GM12878 (cell line): ENCODE data around the gene GNAI2. TPM values are rescaled to one million over a fixed set of nuclear protein-coding genes. Genes with fewer than 3 reads are reported as not detected.

Source experiments
- ATAC-seq: fragments of 200-7000 bp; cut with Tn5 transposase; 3 replicates; pipeline ENCODE4 v1.9.1; 2020; ENCODE audit warnings: mild to moderate bottlenecking, moderate library complexity
- BruUV-seq: library from RNA; stranded (reverse); fragments of 400-500 nt; replicated peaks from 2 replicates; lab custom pipeline; 2021; lab: Mats Ljungman, UMichigan
- CTCF ChIA-PET: fragments of 300-600 bp; sonication (Branson Sonifier 250); formaldehyde crosslinking; extraction: SDS; loops from one replicate; lab custom pipeline; 2021; ENCODE audit warnings: inconsistent platforms; lab: Yijun Ruan, JAX
- POLR2A ChIA-PET: fragments of 350-600 bp; formaldehyde crosslinking; extraction: SDS; loops from one replicate; lab custom pipeline; 2021; ENCODE audit warnings: inconsistent platforms; lab: Charles Lee
- RAD21 ChIA-PET: fragments of 300-600 bp; sonication (Branson Sonifier 250); formaldehyde crosslinking; loops from one replicate; lab custom pipeline; 2023; ENCODE audit warnings: antibody characterized with exemption; ENCODE audit not compliant: unreplicated experiment; lab: Charles Lee
- SMC1A ChIA-PET: fragments of 300-600 bp; sonication (Branson Sonifier 250); formaldehyde crosslinking; loops from one replicate; lab custom pipeline; 2023; ENCODE audit not compliant: unreplicated experiment, uncharacterized antibody; lab: Charles Lee
- DNase-seq: peaks from one replicate; pipeline ENCODE4 v3.0.0-alpha.2; 2011; ENCODE audit warnings: low read depth, low spot score
- FAIRE-seq: peaks from 3 replicates; lab custom pipeline; 2011; peaks lifted over from hg19 to GRCh38; lab: Jason Lieb, UNC
- H2AFZ ChIP-seq: 2 replicates; pipeline ENCODE4 v1.6.0; 2011; ENCODE audit warnings: low read depth, low read length, control low read depth; ENCODE audit not compliant: control insufficient read depth
- H3K27ac ChIP-seq: 2 replicates; pipeline ENCODE4 v1.5.1; 2011; ENCODE audit warnings: control low read depth; ENCODE audit not compliant: control insufficient read depth, insufficient read depth
- H3K27me3 ChIP-seq, 2 experiments: replicated peaks in 1 of 2; 2 replicates each; pipeline versions ENCODE4 v1.6.0 to v1.6.1; 2011; ENCODE audit warnings: low read length in 1 of 2; ENCODE audit not compliant: control insufficient read depth in 2 of 2, insufficient read depth in 2 of 2
- H3K36me3 ChIP-seq, 2 experiments: 2 replicates each; pipeline ENCODE4 v1.5.1; 2011; ENCODE audit warnings: low read length in 1 of 2; ENCODE audit not compliant: control insufficient read depth in 2 of 2, insufficient read depth in 2 of 2
- H3K4me1 ChIP-seq: 2 replicates; pipeline ENCODE4 v1.6.1; 2011; ENCODE audit warnings: mild to moderate bottlenecking, low read length, moderate library complexity, mixed read lengths; ENCODE audit not compliant: control insufficient read depth, insufficient read depth
- H3K4me2 ChIP-seq: 2 replicates; pipeline ENCODE4 v1.6.0; 2011; ENCODE audit warnings: control low read depth; ENCODE audit not compliant: control insufficient read depth, insufficient read depth
- H3K4me3 ChIP-seq: fragments of 200-600 bp; sonication (generic); 2 replicates; pipeline ENCODE4 v1.5.1; 2016
- H3K79me2 ChIP-seq: 2 replicates; pipeline ENCODE4 v1.6.0; 2011; ENCODE audit warnings: low read length; ENCODE audit not compliant: control insufficient read depth, insufficient read depth
- H3K9ac ChIP-seq: 2 replicates; pipeline ENCODE4 v1.8.0; 2011; ENCODE audit warnings: low read length, control low read depth, mixed read lengths; ENCODE audit not compliant: control insufficient read depth, insufficient read depth
- H3K9me3 ChIP-seq: replicated peaks from 3 replicates; pipeline ENCODE4 v1.5.1; 2011; ENCODE audit warnings: mild to moderate bottlenecking, low read length; ENCODE audit not compliant: control insufficient read depth, insufficient read depth
- H4K20me1 ChIP-seq: 2 replicates; pipeline ENCODE4 v1.6.0; 2011; ENCODE audit not compliant: control insufficient read depth, insufficient read depth
- HDAC2 ChIP-seq: fragments of 200-600 bp; sonication (generic); IDR thresholded peaks from 2 replicates; pipeline ENCODE4 v1.6.1; 2017
- HDGF ChIP-seq: fragments of 450-650 bp; IDR thresholded peaks from 2 replicates; pipeline ENCODE4 v1.6.1; 2016; ENCODE audit warnings: antibody characterized with exemption
- IKZF1 ChIP-seq: fragments of 450-650 bp; conservative IDR thresholded peaks from 2 replicates; pipeline ENCODE4 v1.6.1; 2017; ENCODE audit warnings: antibody characterized with exemption, mild to moderate bottlenecking
- SMAD5 ChIP-seq: IDR thresholded peaks from 2 replicates; pipeline ENCODE4 v1.6.1; 2016; ENCODE audit warnings: antibody characterized with exemption, low read depth
- SRF ChIP-seq, 2 experiments: IDR thresholded peaks; 2 replicates each; pipeline ENCODE4 v1.6.1; 2011; ENCODE audit warnings: low read depth in 2 of 2, low read length in 2 of 2, mild to moderate bottlenecking in 1 of 2, moderate library complexity in 1 of 2
- WGBS: methylation state at CpG from one replicate; pipeline ENCODE4 v1.1.6; 2016; ENCODE audit warnings: low lambda C conversion rate; ENCODE audit not compliant: insufficient replicate concordance, insufficient coverage; ENCODE audit errors: missing lambda C conversion rate; 5-methylcytosine and 5-hydroxymethylcytosine counted together
- in situ Hi-C: fragments of 300-500 bp; cut with MboI; formaldehyde crosslinking; loops from 9 replicates; pipeline ENCODE4 v1.14.3; 2018; ENCODE audit warnings: mixed read lengths
- intact Hi-C: fragments of 100-400 bp; cut with micrococcal nuclease; formaldehyde crosslinking; loops from one replicate; pipeline ENCODE4 v1.14.2; 2022; ENCODE audit not compliant: unreplicated experiment
- polyA plus RNA-seq, 11 experiments: library from polyadenylated mRNA; depleted of rRNA in 4 of 11; unstranded in 6 of 11; stranded (reverse) in 5 of 11; fragments of >200 nt; fragmentation: Nextera tagmentation in 4 of 11; fragmentation: Illumina TruSeq in 1 of 11; extraction: Ambion mirVana in 4 of 11; extraction: Trizol in 1 of 11; gene quantifications; 1 replicate in 1 of 11; 2 replicates in 10 of 11; pipeline versions ENCODE4 v1.2.1 to v1.2.3, GENCODE V29; 2011 to 2016; ENCODE audit warnings: inconsistent platforms in 2 of 11, missing spikeins in 2 of 11, low read depth in 1 of 11
- total RNA-seq, 4 experiments: library from RNA; depleted of rRNA in 3 of 4; stranded (reverse); fragments of >200 nt in 3 of 4; fragmentation: Illumina TruSeq in 1 of 4; extraction: Trizol in 1 of 4; gene quantifications; 2 replicates each; pipeline versions ENCODE4 v1.2.1 to v1.2.3, GENCODE V29; 2013 to 2021
- TF ChIP-seq, protein P1 (sequence below): fragments of 450-650 bp; IDR thresholded peaks from 2 replicates; pipeline ENCODE4 v1.6.1; 2016; ENCODE audit warnings: mild to moderate bottlenecking, moderate library complexity, borderline replicate concordance
- TF ChIP-seq, protein P2 (sequence below): fragments of 450-650 bp; IDR thresholded peaks from 2 replicates; pipeline ENCODE4 v1.6.1; 2018; ENCODE audit warnings: mild to moderate bottlenecking, low read depth, moderate library complexity; ENCODE audit not compliant: partially characterized antibody

The GNAI2 gene
- total and polyA plus RNA-seq, 10 of the 15 experiments (the other 5 are each of a cell fraction or from before 2014, with no cell fraction given) = 5.0 to 346 (median 237) TPM

DNA sequence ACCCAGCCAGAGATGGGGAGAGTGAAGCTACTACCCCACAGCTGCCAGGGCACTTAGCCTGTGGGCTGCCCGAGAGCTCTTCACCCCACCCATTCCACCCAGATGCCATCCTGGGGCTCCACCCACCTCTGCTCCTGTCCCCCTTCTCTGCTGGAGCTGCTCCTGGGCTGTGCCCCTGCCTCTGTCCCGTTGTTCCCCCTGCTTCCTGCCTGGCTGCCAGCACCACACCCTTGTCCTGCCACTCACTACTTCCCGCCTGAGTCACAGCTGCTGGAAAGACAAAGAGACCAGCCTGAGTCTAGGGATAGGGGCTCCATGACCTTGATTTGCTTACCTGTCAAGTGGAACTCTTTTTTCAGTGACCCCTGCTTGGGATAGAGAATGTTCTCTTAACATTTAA lies 12.4 kb downstream of the GNAI2 start:
- Histone ChIP-seq H3K27me3 (no peaks in the 10 kb centered on the region), H3K79me2 (peaks cover 64% of the 10 kb centered on the region), H3K9ac (no peak overlapping the region), H3K9me3 (no peaks in the 10 kb centered on the region), H2AFZ (no peak overlapping the region), H3K36me3 (peaks cover 29% of the 10 kb centered on the region in 2 experiments), H4K20me1 (peaks cover 20% of the 10 kb centered on the region), H3K4me1 (peaks cover 28% of the 10 kb centered on the region), H3K4me2 (no peak overlapping the region), H3K27ac (no peak overlapping the region)
- ChIA-PET POLR2A (interaction anchor here (0.5 to 1.4 kb wide), 3 partner anchors 8 to 11 kb away, joined by 3 to 4 read pairs (median 3); no protein-coding TSS in a partner anchor), CTCF (interaction anchor here (0.6 to 3.3 kb wide), 5 partner anchors 11 to 90 kb away, joined by 3 to 149 read pairs (median 28); no protein-coding TSS in a partner anchor)
- intact Hi-C loops = no loop called here
- 63% methylated on average over 3 of the region's 3 CpGs for WGBS
- in situ Hi-C loops = no loop called here
- no TSS peak for BruUV-seq
- FAIRE-seq = no peak
- TF ChIP-seq HDGF (no peak), IKZF1 (no peak), SRF (IDR thresholded peaks at IDR 0.05; ENCODE audit: low read depth in 2 of 2, low read length in 2 of 2) (no peak), HDAC2 (no peak), SMAD5 (no peak)
- TF ChIP-seq, protein P1, sequence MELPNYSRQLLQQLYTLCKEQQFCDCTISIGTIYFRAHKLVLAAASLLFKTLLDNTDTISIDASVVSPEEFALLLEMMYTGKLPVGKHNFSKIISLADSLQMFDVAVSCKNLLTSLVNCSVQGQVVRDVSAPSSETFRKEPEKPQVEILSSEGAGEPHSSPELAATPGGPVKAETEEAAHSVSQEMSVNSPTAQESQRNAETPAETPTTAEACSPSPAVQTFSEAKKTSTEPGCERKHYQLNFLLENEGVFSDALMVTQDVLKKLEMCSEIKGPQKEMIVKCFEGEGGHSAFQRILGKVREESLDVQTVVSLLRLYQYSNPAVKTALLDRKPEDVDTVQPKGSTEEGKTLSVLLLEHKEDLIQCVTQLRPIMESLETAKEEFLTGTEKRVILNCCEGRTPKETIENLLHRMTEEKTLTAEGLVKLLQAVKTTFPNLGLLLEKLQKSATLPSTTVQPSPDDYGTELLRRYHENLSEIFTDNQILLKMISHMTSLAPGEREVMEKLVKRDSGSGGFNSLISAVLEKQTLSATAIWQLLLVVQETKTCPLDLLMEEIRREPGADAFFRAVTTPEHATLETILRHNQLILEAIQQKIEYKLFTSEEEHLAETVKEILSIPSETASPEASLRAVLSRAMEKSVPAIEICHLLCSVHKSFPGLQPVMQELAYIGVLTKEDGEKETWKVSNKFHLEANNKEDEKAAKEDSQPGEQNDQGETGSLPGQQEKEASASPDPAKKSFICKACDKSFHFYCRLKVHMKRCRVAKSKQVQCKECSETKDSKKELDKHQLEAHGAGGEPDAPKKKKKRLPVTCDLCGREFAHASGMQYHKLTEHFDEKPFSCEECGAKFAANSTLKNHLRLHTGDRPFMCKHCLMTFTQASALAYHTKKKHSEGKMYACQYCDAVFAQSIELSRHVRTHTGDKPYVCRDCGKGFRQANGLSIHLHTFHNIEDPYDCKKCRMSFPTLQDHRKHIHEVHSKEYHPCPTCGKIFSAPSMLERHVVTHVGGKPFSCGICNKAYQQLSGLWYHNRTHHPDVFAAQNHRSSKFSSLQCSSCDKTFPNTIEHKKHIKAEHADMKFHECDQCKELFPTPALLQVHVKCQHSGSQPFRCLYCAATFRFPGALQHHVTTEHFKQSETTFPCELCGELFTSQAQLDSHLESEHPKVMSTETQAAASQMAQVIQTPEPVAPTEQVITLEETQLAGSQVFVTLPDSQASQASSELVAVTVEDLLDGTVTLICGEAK = no peak
- TF ChIP-seq, protein P2, sequence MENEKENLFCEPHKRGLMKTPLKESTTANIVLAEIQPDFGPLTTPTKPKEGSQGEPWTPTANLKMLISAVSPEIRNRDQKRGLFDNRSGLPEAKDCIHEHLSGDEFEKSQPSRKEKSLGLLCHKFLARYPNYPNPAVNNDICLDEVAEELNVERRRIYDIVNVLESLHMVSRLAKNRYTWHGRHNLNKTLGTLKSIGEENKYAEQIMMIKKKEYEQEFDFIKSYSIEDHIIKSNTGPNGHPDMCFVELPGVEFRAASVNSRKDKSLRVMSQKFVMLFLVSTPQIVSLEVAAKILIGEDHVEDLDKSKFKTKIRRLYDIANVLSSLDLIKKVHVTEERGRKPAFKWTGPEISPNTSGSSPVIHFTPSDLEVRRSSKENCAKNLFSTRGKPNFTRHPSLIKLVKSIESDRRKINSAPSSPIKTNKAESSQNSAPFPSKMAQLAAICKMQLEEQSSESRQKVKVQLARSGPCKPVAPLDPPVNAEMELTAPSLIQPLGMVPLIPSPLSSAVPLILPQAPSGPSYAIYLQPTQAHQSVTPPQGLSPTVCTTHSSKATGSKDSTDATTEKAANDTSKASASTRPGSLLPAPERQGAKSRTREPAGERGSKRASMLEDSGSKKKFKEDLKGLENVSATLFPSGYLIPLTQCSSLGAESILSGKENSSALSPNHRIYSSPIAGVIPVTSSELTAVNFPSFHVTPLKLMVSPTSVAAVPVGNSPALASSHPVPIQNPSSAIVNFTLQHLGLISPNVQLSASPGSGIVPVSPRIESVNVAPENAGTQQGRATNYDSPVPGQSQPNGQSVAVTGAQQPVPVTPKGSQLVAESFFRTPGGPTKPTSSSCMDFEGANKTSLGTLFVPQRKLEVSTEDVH = no peak
- TF ChIP-seq, all 136 proteins: peak for 0
- RAD21 ChIA-PET = interaction anchor here (2.6 to 4.1 kb wide), 3 partner anchors 10 to 20 kb away, joined by 7 to 73 read pairs (median 10); no protein-coding TSS in a partner anchor
- SMC1A ChIA-PET = interaction anchor here (0.8 to 1.1 kb wide), 2 partner anchors 8 to 22 kb away, joined by 3 read pairs; no protein-coding TSS in a partner anchor
- ATAC-seq (no peak), DNase-seq (no peak)
- no peak overlapping the region for H3K4me3 ChIP-seq
